GM12874 (cell line): ENCODE results near the gene HTR1E.

Experiments
- CTCF ChIP-seq: IDR thresholded peaks from 2 replicates; pipeline ENCODE4 v1.5.1; 2011; ENCODE audit warnings: low read depth, mild to moderate bottlenecking, control low read depth, low read length, moderate library complexity; ENCODE audit not compliant: insufficient read depth

Gene HTR1E

GRCh38 chr6:86937219-86938079 lies at the start of gene HTR1E:
TSS of gene HTR1E (plus strand) at chr6:86937528. CDS start at chr6:87015335, 77,807 bp downstream.
- peak; percentile 67 for TF ChIP-seq CTCF

GRCh38 chr6:86888301-86888700 lies 49.0 kb upstream of the HTR1E start:
- no peak for TF ChIP-seq CTCF

- TF ChIP-seq CTCF, result no peak
Observed at GRCh38 chr6:86913795-86914194, 23.5 kb upstream of the HTR1E start.

- no peak for TF ChIP-seq CTCF
Observed at GRCh38 chr6:86916393-86916792, 20.9 kb upstream of the HTR1E start.

- TF ChIP-seq CTCF, result no peak
Observed at GRCh38 chr6:86934365-86934764, 3.0 kb upstream of the HTR1E start.

GRCh38 chr6:86936834-86937218 lies 502 bp upstream of the HTR1E start:
- TF ChIP-seq CTCF, result no peak

- no peak for TF ChIP-seq CTCF
Observed at GRCh38 chr6:86938814-86939213, 1.5 kb downstream of the HTR1E start.
